KMS-11 (cell line): Measurements from ENCODE around the gene SNX30.

Experiments used
- H2AFZ ChIP-seq: fragments of 200-600 bp; sonication (generic); 2 replicates; pipeline ENCODE4 v1.6.1; 2016; ENCODE audit warnings: antibody characterized with exemption, mixed run types, low read depth
- H3K27ac ChIP-seq: fragments of 200-600 bp; sonication (generic); 2 replicates; pipeline ENCODE4 v1.6.1; 2016; ENCODE audit warnings: mild to moderate bottlenecking, mixed run types
- H3K27me3 ChIP-seq: fragments of 200-600 bp; sonication (generic); 2 replicates; pipeline ENCODE4 v1.6.1; 2017; ENCODE audit warnings: mild to moderate bottlenecking, low read depth, mixed run types, moderate library complexity; ENCODE audit not compliant: insufficient read depth
- H3K36me3 ChIP-seq: fragments of 200-600 bp; sonication (generic); 2 replicates; pipeline ENCODE4 v1.6.1; 2017; ENCODE audit warnings: mild to moderate bottlenecking, mixed run types; ENCODE audit not compliant: insufficient read depth
- H3K4me1 ChIP-seq: fragments of 200-600 bp; sonication (generic); 2 replicates; pipeline ENCODE4 v1.6.1; 2016; ENCODE audit warnings: mild to moderate bottlenecking, low read depth, mixed run types; ENCODE audit not compliant: poor library complexity, severe bottlenecking
- H3K4me2 ChIP-seq: fragments of 200-600 bp; sonication (generic); 2 replicates; pipeline ENCODE4 v1.7.0; 2016; ENCODE audit warnings: mild to moderate bottlenecking, mixed run types
- H3K4me3 ChIP-seq: fragments of 200-600 bp; sonication (generic); IDR thresholded peaks from 2 replicates; pipeline ENCODE4 v1.6.1; 2017; ENCODE audit warnings: low read depth, low read length, mixed read lengths; ENCODE audit not compliant: insufficient read depth
- H3K79me2 ChIP-seq: fragments of 200-600 bp; sonication (generic); 2 replicates; pipeline ENCODE4 v1.6.1; 2016; ENCODE audit warnings: low read depth, mixed run types; ENCODE audit not compliant: insufficient read depth
- H3K9ac ChIP-seq: fragments of 200-600 bp; sonication (generic); 2 replicates; pipeline ENCODE4 v1.6.1; 2016; ENCODE audit warnings: mild to moderate bottlenecking, mixed run types
- H4K20me1 ChIP-seq: fragments of 200-600 bp; sonication (generic); 2 replicates; pipeline ENCODE4 v1.6.1; 2016; ENCODE audit warnings: mild to moderate bottlenecking, mixed run types; ENCODE audit not compliant: insufficient read depth
- TF ChIP-seq, protein P1 (sequence below): fragments of 200-600 bp; sonication (generic); conservative IDR thresholded peaks from 2 replicates; pipeline ENCODE4 v1.6.1; 2017; ENCODE audit warnings: low read depth, mild to moderate bottlenecking, antibody characterized with exemption, low read length, moderate library complexity, mixed read lengths

Gene SNX30

GRCh38 chr9:112794731-112795130, 44.2 kb downstream of the SNX30 start:
- H3K4me3 ChIP-seq: no peak overlapping the region
- no peaks in the 10 kb centered on the region for H3K27me3 ChIP-seq
- H4K20me1 ChIP-seq: no peaks in the 10 kb centered on the region
- TF ChIP-seq, protein P1, sequence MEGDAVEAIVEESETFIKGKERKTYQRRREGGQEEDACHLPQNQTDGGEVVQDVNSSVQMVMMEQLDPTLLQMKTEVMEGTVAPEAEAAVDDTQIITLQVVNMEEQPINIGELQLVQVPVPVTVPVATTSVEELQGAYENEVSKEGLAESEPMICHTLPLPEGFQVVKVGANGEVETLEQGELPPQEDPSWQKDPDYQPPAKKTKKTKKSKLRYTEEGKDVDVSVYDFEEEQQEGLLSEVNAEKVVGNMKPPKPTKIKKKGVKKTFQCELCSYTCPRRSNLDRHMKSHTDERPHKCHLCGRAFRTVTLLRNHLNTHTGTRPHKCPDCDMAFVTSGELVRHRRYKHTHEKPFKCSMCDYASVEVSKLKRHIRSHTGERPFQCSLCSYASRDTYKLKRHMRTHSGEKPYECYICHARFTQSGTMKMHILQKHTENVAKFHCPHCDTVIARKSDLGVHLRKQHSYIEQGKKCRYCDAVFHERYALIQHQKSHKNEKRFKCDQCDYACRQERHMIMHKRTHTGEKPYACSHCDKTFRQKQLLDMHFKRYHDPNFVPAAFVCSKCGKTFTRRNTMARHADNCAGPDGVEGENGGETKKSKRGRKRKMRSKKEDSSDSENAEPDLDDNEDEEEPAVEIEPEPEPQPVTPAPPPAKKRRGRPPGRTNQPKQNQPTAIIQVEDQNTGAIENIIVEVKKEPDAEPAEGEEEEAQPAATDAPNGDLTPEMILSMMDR: no peak
- no peak overlapping the region for H2AFZ ChIP-seq
- H3K27ac ChIP-seq: no peak overlapping the region
- no peaks in the 10 kb centered on the region for H3K79me2 ChIP-seq
- H3K4me2 ChIP-seq: no peak overlapping the region
- H3K36me3 ChIP-seq: no peaks in the 10 kb centered on the region
- H3K9ac ChIP-seq: no peak overlapping the region
- H3K4me1 ChIP-seq: peaks cover 5% of the 10 kb centered on the region

DNA sequence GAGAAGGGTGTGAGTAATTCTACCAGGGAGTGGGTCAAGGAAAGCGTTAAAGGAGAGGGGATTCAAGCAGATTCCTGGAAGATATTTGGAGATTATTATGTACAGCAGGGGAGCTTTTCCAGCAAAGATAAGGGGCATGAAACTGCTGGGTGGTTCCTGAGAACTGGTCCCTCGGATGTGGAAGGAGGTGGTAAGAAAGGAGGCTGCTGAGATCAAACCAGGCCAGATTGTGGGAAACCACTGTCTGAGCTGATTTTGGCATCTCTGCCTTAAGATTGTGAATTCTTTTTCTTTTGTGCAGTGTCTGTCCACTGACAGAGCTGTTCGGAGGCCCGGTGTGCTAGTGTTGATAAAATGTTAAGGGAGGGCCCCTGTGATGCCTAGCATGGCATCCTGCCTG, 45.4 kb downstream of the SNX30 start:
- no peaks in the 10 kb centered on the region for H3K27me3 ChIP-seq
- H3K79me2 ChIP-seq: no peaks in the 10 kb centered on the region
- no peak overlapping the region for H2AFZ ChIP-seq
- H4K20me1 ChIP-seq: no peaks in the 10 kb centered on the region
- no peak overlapping the region for H3K27ac ChIP-seq
- TF ChIP-seq, protein P1: no peak
- H3K4me1 ChIP-seq: no peaks in the 10 kb centered on the region
- no peak overlapping the region for H3K9ac ChIP-seq
- H3K36me3 ChIP-seq: no peaks in the 10 kb centered on the region
- no peak overlapping the region for H3K4me2 ChIP-seq
- no peak overlapping the region for H3K4me3 ChIP-seq

DNA sequence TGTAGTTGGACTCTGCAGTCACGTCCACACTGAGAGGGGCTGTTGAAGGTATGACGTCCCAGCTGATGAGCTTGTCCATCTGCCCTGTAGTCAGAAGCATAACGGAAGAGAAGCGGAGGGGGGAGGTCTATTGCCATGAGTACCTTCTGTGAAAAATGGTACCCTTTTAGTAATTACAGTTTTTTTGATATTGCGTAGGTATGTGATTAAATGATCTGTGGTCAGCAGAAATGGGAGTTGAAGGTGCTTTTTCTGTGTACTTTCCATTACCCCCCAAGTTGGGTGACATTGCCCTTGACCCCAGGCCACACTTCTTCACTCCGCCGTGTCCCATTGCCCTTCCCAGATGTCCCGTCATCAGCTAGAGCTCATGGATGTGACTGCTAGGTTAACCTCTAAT, 45.9 kb downstream of the SNX30 start:
- H3K9ac ChIP-seq: no peak overlapping the region
- H3K27ac ChIP-seq: no peak overlapping the region
- no peaks in the 10 kb centered on the region for H3K27me3 ChIP-seq
- H3K36me3 ChIP-seq: no peaks in the 10 kb centered on the region
- H2AFZ ChIP-seq: no peak overlapping the region
- H4K20me1 ChIP-seq: no peaks in the 10 kb centered on the region
- H3K4me2 ChIP-seq: no peak overlapping the region
- no peaks in the 10 kb centered on the region for H3K4me1 ChIP-seq
- no peak overlapping the region for H3K4me3 ChIP-seq
- H3K79me2 ChIP-seq: no peaks in the 10 kb centered on the region
- TF ChIP-seq, protein P1: no peak

DNA sequence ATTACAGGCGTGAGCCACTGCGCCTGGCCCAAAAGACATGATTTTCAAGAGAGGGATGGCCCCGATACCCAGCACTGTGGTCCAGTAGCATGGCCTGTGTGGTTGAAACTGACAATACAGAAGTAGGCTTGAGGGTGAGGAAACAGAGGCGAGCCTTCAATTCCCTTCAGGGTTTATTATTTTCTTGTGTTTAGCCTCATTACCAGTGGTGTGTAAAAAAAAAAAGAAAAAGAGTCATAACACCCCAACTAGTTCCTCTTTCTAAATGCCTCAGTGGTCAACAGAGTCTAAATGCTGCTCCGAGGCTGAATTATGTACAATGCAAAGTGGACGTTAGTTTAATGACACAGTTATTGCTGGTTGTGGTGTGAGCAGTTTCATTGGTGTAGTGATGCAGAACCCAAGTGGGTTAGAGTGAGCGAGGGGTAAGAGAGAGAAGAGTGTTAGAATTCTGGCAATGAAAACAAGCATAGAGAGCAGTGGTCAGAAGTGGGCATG, 58.8 kb downstream of the SNX30 start:
- no peak overlapping the region for H3K27ac ChIP-seq
- H3K4me1 ChIP-seq: no peaks in the 10 kb centered on the region
- H3K9ac ChIP-seq: no peak overlapping the region
- H4K20me1 ChIP-seq: no peaks in the 10 kb centered on the region
- no peaks in the 10 kb centered on the region for H3K79me2 ChIP-seq
- no peaks in the 10 kb centered on the region for H3K27me3 ChIP-seq
- H3K4me2 ChIP-seq: no peak overlapping the region
- no peaks in the 10 kb centered on the region for H3K36me3 ChIP-seq
- TF ChIP-seq, protein P1: no peak
- no peak overlapping the region for H2AFZ ChIP-seq
- no peak overlapping the region for H3K4me3 ChIP-seq

GRCh38 chr9:112809906-112810305, 59.3 kb downstream of the SNX30 start:
- no peaks in the 10 kb centered on the region for H3K36me3 ChIP-seq
- no peaks in the 10 kb centered on the region for H4K20me1 ChIP-seq
- TF ChIP-seq, protein P1: no peak
- H3K27me3 ChIP-seq: no peaks in the 10 kb centered on the region
- no peaks in the 10 kb centered on the region for H3K4me1 ChIP-seq
- H3K4me3 ChIP-seq: no peak overlapping the region
- no peak overlapping the region for H3K9ac ChIP-seq
- no peak overlapping the region for H2AFZ ChIP-seq
- no peak overlapping the region for H3K27ac ChIP-seq
- no peak overlapping the region for H3K4me2 ChIP-seq
- no peaks in the 10 kb centered on the region for H3K79me2 ChIP-seq
